GM12878 (cell line): ENCODE measurements around the gene ATP13A2. TPM values are rescaled to one million over a fixed set of nuclear protein-coding genes. Genes with fewer than 3 reads are reported as not detected.

Experiments
- ATAC-seq: fragments of 200-7000 bp; cut with Tn5 transposase; 3 replicates; pipeline ENCODE4 v1.9.1; 2020; ENCODE audit warnings: mild to moderate bottlenecking, moderate library complexity
- BruUV-seq: library from RNA; stranded (reverse); fragments of 400-500 nt; replicated peaks from 2 replicates; lab custom pipeline; 2021; lab: Mats Ljungman, UMichigan
- CTCF ChIA-PET: fragments of 300-600 bp; sonication (Branson Sonifier 250); formaldehyde crosslinking; extraction: SDS; loops from one replicate; lab custom pipeline; 2021; ENCODE audit warnings: inconsistent platforms; lab: Yijun Ruan, JAX
- POLR2A ChIA-PET: fragments of 350-600 bp; formaldehyde crosslinking; extraction: SDS; loops from one replicate; lab custom pipeline; 2021; ENCODE audit warnings: inconsistent platforms; lab: Charles Lee
- RAD21 ChIA-PET: fragments of 300-600 bp; sonication (Branson Sonifier 250); formaldehyde crosslinking; loops from one replicate; lab custom pipeline; 2023; ENCODE audit warnings: antibody characterized with exemption; ENCODE audit not compliant: unreplicated experiment; lab: Charles Lee
- SMC1A ChIA-PET: fragments of 300-600 bp; sonication (Branson Sonifier 250); formaldehyde crosslinking; loops from one replicate; lab custom pipeline; 2023; ENCODE audit not compliant: unreplicated experiment, uncharacterized antibody; lab: Charles Lee
- DNase-seq: peaks from one replicate; pipeline ENCODE4 v3.0.0-alpha.2; 2011; ENCODE audit warnings: low read depth, low spot score
- FAIRE-seq: peaks from 3 replicates; lab custom pipeline; 2011; peaks lifted over from hg19 to GRCh38; lab: Jason Lieb, UNC
- H2AFZ ChIP-seq: 2 replicates; pipeline ENCODE4 v1.6.0; 2011; ENCODE audit warnings: low read depth, low read length, control low read depth; ENCODE audit not compliant: control insufficient read depth
- H3K27ac ChIP-seq: 2 replicates; pipeline ENCODE4 v1.5.1; 2011; ENCODE audit warnings: control low read depth; ENCODE audit not compliant: control insufficient read depth, insufficient read depth
- H3K27me3 ChIP-seq, 2 experiments: replicated peaks in 1 of 2; 2 replicates each; pipeline versions ENCODE4 v1.6.0 to v1.6.1; 2011; ENCODE audit warnings: low read length in 1 of 2; ENCODE audit not compliant: control insufficient read depth in 2 of 2, insufficient read depth in 2 of 2
- H3K36me3 ChIP-seq, 2 experiments: 2 replicates each; pipeline ENCODE4 v1.5.1; 2011; ENCODE audit warnings: low read length in 1 of 2; ENCODE audit not compliant: control insufficient read depth in 2 of 2, insufficient read depth in 2 of 2
- H3K4me1 ChIP-seq: 2 replicates; pipeline ENCODE4 v1.6.1; 2011; ENCODE audit warnings: mild to moderate bottlenecking, low read length, moderate library complexity, mixed read lengths; ENCODE audit not compliant: control insufficient read depth, insufficient read depth
- H3K4me2 ChIP-seq: 2 replicates; pipeline ENCODE4 v1.6.0; 2011; ENCODE audit warnings: control low read depth; ENCODE audit not compliant: control insufficient read depth, insufficient read depth
- H3K4me3 ChIP-seq: fragments of 200-600 bp; sonication (generic); 2 replicates; pipeline ENCODE4 v1.5.1; 2016
- H3K79me2 ChIP-seq: 2 replicates; pipeline ENCODE4 v1.6.0; 2011; ENCODE audit warnings: low read length; ENCODE audit not compliant: control insufficient read depth, insufficient read depth
- H3K9ac ChIP-seq: 2 replicates; pipeline ENCODE4 v1.8.0; 2011; ENCODE audit warnings: low read length, control low read depth, mixed read lengths; ENCODE audit not compliant: control insufficient read depth, insufficient read depth
- H3K9me3 ChIP-seq: replicated peaks from 3 replicates; pipeline ENCODE4 v1.5.1; 2011; ENCODE audit warnings: mild to moderate bottlenecking, low read length; ENCODE audit not compliant: control insufficient read depth, insufficient read depth
- H4K20me1 ChIP-seq: 2 replicates; pipeline ENCODE4 v1.6.0; 2011; ENCODE audit not compliant: control insufficient read depth, insufficient read depth
- ATF7 ChIP-seq: fragments of 450-650 bp; IDR thresholded peaks from 2 replicates; pipeline ENCODE4 v1.6.1; 2016; ENCODE audit warnings: low read depth, mild to moderate bottlenecking
- BACH1 ChIP-seq: fragments of 450-650 bp; IDR thresholded peaks from 2 replicates; pipeline ENCODE4 v1.6.1; 2017; ENCODE audit warnings: mild to moderate bottlenecking, borderline replicate concordance
- GABPA ChIP-seq: IDR thresholded peaks from 2 replicates; pipeline ENCODE4 v1.6.1; 2014; ENCODE audit warnings: antibody characterized with exemption, low read depth, mild to moderate bottlenecking, inconsistent platforms
- JUNB ChIP-seq: IDR thresholded peaks from 2 replicates; pipeline ENCODE4 v1.6.1; 2016; ENCODE audit warnings: antibody characterized with exemption, mild to moderate bottlenecking
- MYC ChIP-seq: IDR thresholded peaks from 2 replicates; pipeline ENCODE4 v1.6.1; 2011; ENCODE audit warnings: mild to moderate bottlenecking, low read length, moderate library complexity, inconsistent platforms; ENCODE audit not compliant: insufficient read depth, insufficient replicate concordance, insufficient read length, severe bottlenecking
- PAX8 ChIP-seq: fragments of 450-650 bp; IDR thresholded peaks from 2 replicates; pipeline ENCODE4 v1.6.1; 2017; ENCODE audit warnings: mild to moderate bottlenecking, moderate library complexity
- POU2F2 ChIP-seq: IDR thresholded peaks from 3 replicates; pipeline ENCODE4 v1.6.1; 2011; ENCODE audit warnings: low read depth, mild to moderate bottlenecking, low read length, borderline replicate concordance
- ZNF207 ChIP-seq: fragments of 450-650 bp; IDR thresholded peaks from 2 replicates; pipeline ENCODE4 v1.6.1; 2014; ENCODE audit warnings: antibody characterized with exemption, mild to moderate bottlenecking, borderline replicate concordance
- WGBS: methylation state at CpG from one replicate; pipeline ENCODE4 v1.1.6; 2016; ENCODE audit warnings: low lambda C conversion rate; ENCODE audit not compliant: insufficient replicate concordance, insufficient coverage; ENCODE audit errors: missing lambda C conversion rate; 5-methylcytosine and 5-hydroxymethylcytosine counted together
- in situ Hi-C: fragments of 300-500 bp; cut with MboI; formaldehyde crosslinking; loops from 9 replicates; pipeline ENCODE4 v1.14.3; 2018; ENCODE audit warnings: mixed read lengths
- intact Hi-C: fragments of 100-400 bp; cut with micrococcal nuclease; formaldehyde crosslinking; loops from one replicate; pipeline ENCODE4 v1.14.2; 2022; ENCODE audit not compliant: unreplicated experiment
- polyA plus RNA-seq, 11 experiments: library from polyadenylated mRNA; depleted of rRNA in 4 of 11; unstranded in 6 of 11; stranded (reverse) in 5 of 11; fragments of >200 nt; fragmentation: Nextera tagmentation in 4 of 11; fragmentation: Illumina TruSeq in 1 of 11; extraction: Ambion mirVana in 4 of 11; extraction: Trizol in 1 of 11; gene quantifications; 1 replicate in 1 of 11; 2 replicates in 10 of 11; pipeline versions ENCODE4 v1.2.1 to v1.2.3, GENCODE V29; 2011 to 2016; ENCODE audit warnings: inconsistent platforms in 2 of 11, missing spikeins in 2 of 11, low read depth in 1 of 11
- total RNA-seq, 4 experiments: library from RNA; depleted of rRNA in 3 of 4; stranded (reverse); fragments of >200 nt in 3 of 4; fragmentation: Illumina TruSeq in 1 of 4; extraction: Trizol in 1 of 4; gene quantifications; 2 replicates each; pipeline versions ENCODE4 v1.2.1 to v1.2.3, GENCODE V29; 2013 to 2021
- TF ChIP-seq, protein P1 (sequence below): IDR thresholded peaks from 2 replicates; pipeline ENCODE4 v1.6.1; 2011; ENCODE audit warnings: low read depth, low read length, improper control_type of control experiment, borderline replicate concordance
- TF ChIP-seq, protein P2 (sequence below): fragments of 450-650 bp; IDR thresholded peaks from 2 replicates; pipeline ENCODE4 v1.6.1; 2017; ENCODE audit warnings: low read depth, mild to moderate bottlenecking, moderate library complexity
- TF ChIP-seq, protein P3 (sequence below): fragments of 450-650 bp; IDR thresholded peaks from 2 replicates; pipeline ENCODE4 v1.6.1; 2017; ENCODE audit warnings: mild to moderate bottlenecking, moderate library complexity

Gene ATP13A2
- total and polyA plus RNA-seq, 10 of the 15 experiments (the other 5 are each of a cell fraction or from before 2014, with no cell fraction given), result 0.24 to 30.5 (median 8.0) TPM

DNA sequence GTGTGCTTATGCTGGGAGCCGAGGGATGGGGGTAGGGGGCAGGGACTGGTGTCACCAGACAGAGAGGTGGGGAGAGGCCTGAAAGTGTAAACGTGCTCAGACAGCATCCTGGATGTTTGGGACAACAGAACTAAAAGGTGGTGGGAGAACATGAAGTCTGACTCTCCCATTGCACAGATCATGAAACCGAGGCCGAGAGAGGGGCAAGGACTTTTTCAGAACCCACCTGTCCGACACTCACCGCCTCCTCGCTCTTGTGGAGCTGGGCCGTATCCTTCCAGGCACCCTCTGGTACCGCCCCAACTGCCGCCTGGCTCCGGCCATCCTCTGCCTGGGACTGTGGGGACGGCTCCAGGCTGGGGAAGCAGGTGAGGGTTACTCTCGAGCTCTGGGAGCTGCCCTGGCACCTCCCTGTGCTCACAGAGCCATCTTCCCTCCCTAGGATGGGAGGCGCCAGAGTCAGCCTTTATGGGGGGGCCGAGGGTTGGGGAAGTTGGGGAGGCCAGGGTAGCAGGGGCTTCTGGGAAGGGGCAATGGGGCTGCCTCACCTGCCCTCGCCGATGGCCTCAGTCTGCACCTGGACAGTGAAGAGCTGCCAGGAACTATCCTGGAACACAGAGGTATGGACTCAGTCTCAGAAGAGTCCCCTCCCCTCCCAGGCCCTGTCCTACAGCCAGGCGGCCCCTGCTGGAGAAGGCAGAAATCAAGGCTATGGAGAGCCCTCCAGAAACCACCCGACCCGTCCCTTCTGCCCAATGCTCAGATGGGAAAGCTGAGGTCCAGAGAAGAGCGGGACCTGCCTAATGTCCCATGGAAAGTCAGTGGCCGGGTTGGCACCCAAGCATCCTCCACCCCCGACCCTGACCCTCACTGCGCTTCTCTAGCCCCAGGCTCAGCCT lies 7.0 kb downstream of the ATP13A2 start:
- BruUV-seq, result no TSS peak
- Histone ChIP-seq H3K9me3 (no peaks in the 10 kb centered on the region), H3K4me3 (no peak overlapping the region), H3K4me1 (peaks cover 4% of the 10 kb centered on the region), H3K27ac (no peak overlapping the region), H3K27me3 (no peaks in the 10 kb centered on the region), H3K79me2 (no peaks in the 10 kb centered on the region), H4K20me1 (no peaks in the 10 kb centered on the region), H3K36me3 (peaks cover 0 to 3% of the 10 kb centered on the region in 2 experiments; a peak in 2 of 4 replicates), H2AFZ (no peak overlapping the region), H3K9ac (no peak overlapping the region), H3K4me2 (no peak overlapping the region)
- WGBS, result 76% methylated on average over 22 of the region's 24 CpGs
- TF ChIP-seq, protein P1, sequence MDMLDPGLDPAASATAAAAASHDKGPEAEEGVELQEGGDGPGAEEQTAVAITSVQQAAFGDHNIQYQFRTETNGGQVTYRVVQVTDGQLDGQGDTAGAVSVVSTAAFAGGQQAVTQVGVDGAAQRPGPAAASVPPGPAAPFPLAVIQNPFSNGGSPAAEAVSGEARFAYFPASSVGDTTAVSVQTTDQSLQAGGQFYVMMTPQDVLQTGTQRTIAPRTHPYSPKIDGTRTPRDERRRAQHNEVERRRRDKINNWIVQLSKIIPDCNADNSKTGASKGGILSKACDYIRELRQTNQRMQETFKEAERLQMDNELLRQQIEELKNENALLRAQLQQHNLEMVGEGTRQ, result no peak
- TF ChIP-seq JUNB, result no peak
- TF ChIP-seq BACH1, result no peak
- no peak for TF ChIP-seq GABPA
- TF ChIP-seq POU2F2, result no peak
- no peak for TF ChIP-seq ZNF207
- no peak for TF ChIP-seq ATF7
- TF ChIP-seq, protein P2, sequence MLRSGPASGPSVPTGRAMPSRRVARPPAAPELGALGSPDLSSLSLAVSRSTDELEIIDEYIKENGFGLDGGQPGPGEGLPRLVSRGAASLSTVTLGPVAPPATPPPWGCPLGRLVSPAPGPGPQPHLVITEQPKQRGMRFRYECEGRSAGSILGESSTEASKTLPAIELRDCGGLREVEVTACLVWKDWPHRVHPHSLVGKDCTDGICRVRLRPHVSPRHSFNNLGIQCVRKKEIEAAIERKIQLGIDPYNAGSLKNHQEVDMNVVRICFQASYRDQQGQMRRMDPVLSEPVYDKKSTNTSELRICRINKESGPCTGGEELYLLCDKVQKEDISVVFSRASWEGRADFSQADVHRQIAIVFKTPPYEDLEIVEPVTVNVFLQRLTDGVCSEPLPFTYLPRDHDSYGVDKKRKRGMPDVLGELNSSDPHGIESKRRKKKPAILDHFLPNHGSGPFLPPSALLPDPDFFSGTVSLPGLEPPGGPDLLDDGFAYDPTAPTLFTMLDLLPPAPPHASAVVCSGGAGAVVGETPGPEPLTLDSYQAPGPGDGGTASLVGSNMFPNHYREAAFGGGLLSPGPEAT, result no peak
- TF ChIP-seq, protein P3, sequence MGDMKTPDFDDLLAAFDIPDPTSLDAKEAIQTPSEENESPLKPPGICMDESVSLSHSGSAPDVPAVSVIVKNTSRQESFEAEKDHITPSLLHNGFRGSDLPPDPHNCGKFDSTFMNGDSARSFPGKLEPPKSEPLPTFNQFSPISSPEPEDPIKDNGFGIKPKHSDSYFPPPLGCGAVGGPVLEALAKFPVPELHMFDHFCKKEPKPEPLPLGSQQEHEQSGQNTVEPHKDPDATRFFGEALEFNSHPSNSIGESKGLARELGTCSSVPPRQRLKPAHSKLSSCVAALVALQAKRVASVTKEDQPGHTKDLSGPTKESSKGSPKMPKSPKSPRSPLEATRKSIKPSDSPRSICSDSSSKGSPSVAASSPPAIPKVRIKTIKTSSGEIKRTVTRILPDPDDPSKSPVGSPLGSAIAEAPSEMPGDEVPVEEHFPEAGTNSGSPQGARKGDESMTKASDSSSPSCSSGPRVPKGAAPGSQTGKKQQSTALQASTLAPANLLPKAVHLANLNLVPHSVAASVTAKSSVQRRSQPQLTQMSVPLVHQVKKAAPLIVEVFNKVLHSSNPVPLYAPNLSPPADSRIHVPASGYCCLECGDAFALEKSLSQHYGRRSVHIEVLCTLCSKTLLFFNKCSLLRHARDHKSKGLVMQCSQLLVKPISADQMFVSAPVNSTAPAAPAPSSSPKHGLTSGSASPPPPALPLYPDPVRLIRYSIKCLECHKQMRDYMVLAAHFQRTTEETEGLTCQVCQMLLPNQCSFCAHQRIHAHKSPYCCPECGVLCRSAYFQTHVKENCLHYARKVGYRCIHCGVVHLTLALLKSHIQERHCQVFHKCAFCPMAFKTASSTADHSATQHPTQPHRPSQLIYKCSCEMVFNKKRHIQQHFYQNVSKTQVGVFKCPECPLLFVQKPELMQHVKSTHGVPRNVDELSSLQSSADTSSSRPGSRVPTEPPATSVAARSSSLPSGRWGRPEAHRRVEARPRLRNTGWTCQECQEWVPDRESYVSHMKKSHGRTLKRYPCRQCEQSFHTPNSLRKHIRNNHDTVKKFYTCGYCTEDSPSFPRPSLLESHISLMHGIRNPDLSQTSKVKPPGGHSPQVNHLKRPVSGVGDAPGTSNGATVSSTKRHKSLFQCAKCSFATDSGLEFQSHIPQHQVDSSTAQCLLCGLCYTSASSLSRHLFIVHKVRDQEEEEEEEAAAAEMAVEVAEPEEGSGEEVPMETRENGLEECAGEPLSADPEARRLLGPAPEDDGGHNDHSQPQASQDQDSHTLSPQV, result no peak
- TF ChIP-seq PAX8, result no peak
- TF ChIP-seq MYC, result no peak
- DNase-seq (no peak), FAIRE-seq (no peak), ATAC-seq (no peak)
- ChIA-PET RAD21 (no interaction called here), CTCF (interaction anchor here (0.6 to 1.2 kb wide), 2 partner anchors 45 to 470 kb away, joined by 3 read pairs; no protein-coding TSS in a partner anchor), SMC1A (interaction anchor here (1.0 kb wide), 1 partner anchor 14 kb away, joined by 4 read pairs; no protein-coding TSS in a partner anchor), POLR2A (no interaction called here)
- in situ Hi-C loops (no loop called here), intact Hi-C loops (no loop called here)
